HepG2 (cell line): Measurements from ENCODE around the gene SLC35A1. TPM values are rescaled to one million over a fixed set of nuclear protein-coding genes. Genes with fewer than 3 reads are reported as not detected.

Experiments
- BRCA1 ChIP-seq: sonication (generic); formaldehyde crosslinking; IDR thresholded peaks from 2 replicates; pipeline ENCODE4 v1.4.0; 2020; ENCODE audit warnings: missing genetic modification reagents
- CEBPG ChIP-seq: IDR thresholded peaks from 2 replicates; pipeline ENCODE4 v1.6.1; 2016
- EEA1 ChIP-seq: sonication (generic); formaldehyde crosslinking; IDR thresholded peaks from 2 replicates; pipeline ENCODE4 v1.5.1; 2020; ENCODE audit warnings: mild to moderate bottlenecking, missing genetic modification reagents, borderline replicate concordance
- FOXA3 ChIP-seq: IDR thresholded peaks from 2 replicates; pipeline ENCODE4 v1.6.1; 2016; ENCODE audit warnings: missing genetic modification reagents, missing compliant biosample characterization
- SMAD3 ChIP-seq: sonication (generic); formaldehyde crosslinking; IDR thresholded peaks from 2 replicates; pipeline ENCODE4 v1.4.0; 2020; ENCODE audit warnings: missing genetic modification reagents
- TEAD3 ChIP-seq: optimal IDR thresholded peaks from 2 replicates; pipeline ENCODE3; 2016; ENCODE audit warnings: borderline replicate concordance
- YY1 ChIP-seq: IDR thresholded peaks from 2 replicates; pipeline ENCODE4 v1.6.1; 2011; ENCODE audit warnings: low read length, low read depth, moderate library complexity, mild to moderate bottlenecking; ENCODE audit not compliant: insufficient read depth, insufficient replicate concordance
- ZBTB21 ChIP-seq: sonication (generic); formaldehyde crosslinking; IDR thresholded peaks from 2 replicates; pipeline ENCODE4 v1.4.0; 2020; ENCODE audit warnings: missing genetic modification reagents
- ZBTB38 ChIP-seq: sonication (generic); formaldehyde crosslinking; IDR thresholded peaks from 2 replicates; pipeline ENCODE4 v1.5.1; 2020; ENCODE audit warnings: mild to moderate bottlenecking, missing genetic modification reagents
- ZFP36L2 ChIP-seq: sonication (generic); formaldehyde crosslinking; IDR thresholded peaks from 2 replicates; pipeline ENCODE4 v1.4.0; 2020; ENCODE audit warnings: missing genetic modification reagents
- ZNF629 ChIP-seq: sonication (generic); formaldehyde crosslinking; conservative IDR thresholded peaks from 2 replicates; pipeline ENCODE4 v1.5.0; 2020; ENCODE audit warnings: missing genetic modification reagents
- ZNF709 ChIP-seq: sonication (generic); formaldehyde crosslinking; IDR thresholded peaks from 2 replicates; pipeline ENCODE4 v1.5.0; 2020; ENCODE audit warnings: mild to moderate bottlenecking, missing genetic modification reagents
- ZNF724P ChIP-seq: sonication (generic); formaldehyde crosslinking; IDR thresholded peaks from 2 replicates; pipeline ENCODE4 v1.8.0; 2022; ENCODE audit warnings: missing genetic modification reagents, borderline replicate concordance
- polyA plus RNA-seq, 8 experiments: library from polyadenylated mRNA; depleted of rRNA in 3 of 8; stranded (reverse) in 7 of 8; unstranded in 1 of 8; fragments of >200 nt; fragmentation: Illumina TruSeq in 4 of 8; extraction: Trizol in 4 of 8; gene quantifications; 2 replicates each; pipeline versions ENCODE4 v1.2.1 to v1.2.3, GENCODE V29; 2011 to 2016; ENCODE audit warnings: low read depth in 4 of 8, missing spikeins in 1 of 8, mixed read lengths in 1 of 8; ENCODE audit not compliant: insufficient read depth in 1 of 8
- total RNA-seq, 5 experiments: library from RNA; depleted of rRNA; stranded (reverse); fragments of >200 nt; fragmentation: Illumina TruSeq; extraction: Trizol; gene quantifications; 2 replicates each; pipeline ENCODE4 v1.2.3, GENCODE V29; 2016; ENCODE audit warnings: low read depth in 1 of 5
- TF ChIP-seq, protein P1 (sequence below): sonication (generic); formaldehyde crosslinking; IDR thresholded peaks from 2 replicates; pipeline ENCODE4 v1.4.0; 2020; ENCODE audit warnings: low read depth, missing genetic modification reagents
- TF ChIP-seq, protein P2 (sequence below): sonication (generic); formaldehyde crosslinking; IDR thresholded peaks from 2 replicates; pipeline ENCODE4 v1.5.0; 2020; ENCODE audit warnings: mild to moderate bottlenecking, missing genetic modification reagents, borderline replicate concordance
- TF ChIP-seq, protein P3 (sequence below): sonication (generic); formaldehyde crosslinking; conservative IDR thresholded peaks from 2 replicates; pipeline ENCODE4 v1.4.0; 2020; ENCODE audit warnings: missing genetic modification reagents
- TF ChIP-seq, protein P4 (sequence below): sonication (generic); formaldehyde crosslinking; conservative IDR thresholded peaks from 2 replicates; pipeline ENCODE4 v1.4.0; 2020; ENCODE audit warnings: missing genetic modification reagents
- TF ChIP-seq, protein P5 (sequence below): sonication (generic); formaldehyde crosslinking; IDR thresholded peaks from 2 replicates; pipeline ENCODE4 v1.4.0; 2020; ENCODE audit warnings: mild to moderate bottlenecking, missing genetic modification reagents

Gene SLC35A1
- total and polyA plus RNA-seq, 2 of the 13 experiments (the other 11 are each of a cell fraction or from before 2014, with no cell fraction given): 24.8 to 25.1 TPM

DNA sequence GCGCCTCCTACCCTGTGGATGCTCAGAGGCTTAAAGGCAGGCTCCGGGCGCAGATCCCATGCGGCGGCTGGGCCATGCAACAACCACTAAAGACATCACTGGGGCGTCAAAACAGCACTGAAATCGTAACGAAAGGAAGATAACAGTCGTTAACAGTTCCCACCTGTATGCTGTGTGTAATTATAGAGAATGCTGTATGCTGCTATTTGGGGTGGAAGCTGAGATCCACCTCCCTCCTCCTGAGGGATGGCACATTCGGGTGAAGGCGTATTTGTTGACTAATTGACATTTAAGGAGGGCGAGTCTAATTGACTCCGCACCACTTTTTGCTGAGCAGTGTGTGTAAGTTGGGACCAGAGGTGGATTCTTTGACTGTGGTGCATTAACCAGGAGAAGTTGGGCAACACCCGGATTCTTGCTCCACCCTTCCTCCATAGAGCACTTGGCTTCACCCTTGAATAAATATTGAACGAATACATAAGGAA lies 687 bp downstream of the SLC35A1 start (continued):
- TF ChIP-seq, protein P1, sequence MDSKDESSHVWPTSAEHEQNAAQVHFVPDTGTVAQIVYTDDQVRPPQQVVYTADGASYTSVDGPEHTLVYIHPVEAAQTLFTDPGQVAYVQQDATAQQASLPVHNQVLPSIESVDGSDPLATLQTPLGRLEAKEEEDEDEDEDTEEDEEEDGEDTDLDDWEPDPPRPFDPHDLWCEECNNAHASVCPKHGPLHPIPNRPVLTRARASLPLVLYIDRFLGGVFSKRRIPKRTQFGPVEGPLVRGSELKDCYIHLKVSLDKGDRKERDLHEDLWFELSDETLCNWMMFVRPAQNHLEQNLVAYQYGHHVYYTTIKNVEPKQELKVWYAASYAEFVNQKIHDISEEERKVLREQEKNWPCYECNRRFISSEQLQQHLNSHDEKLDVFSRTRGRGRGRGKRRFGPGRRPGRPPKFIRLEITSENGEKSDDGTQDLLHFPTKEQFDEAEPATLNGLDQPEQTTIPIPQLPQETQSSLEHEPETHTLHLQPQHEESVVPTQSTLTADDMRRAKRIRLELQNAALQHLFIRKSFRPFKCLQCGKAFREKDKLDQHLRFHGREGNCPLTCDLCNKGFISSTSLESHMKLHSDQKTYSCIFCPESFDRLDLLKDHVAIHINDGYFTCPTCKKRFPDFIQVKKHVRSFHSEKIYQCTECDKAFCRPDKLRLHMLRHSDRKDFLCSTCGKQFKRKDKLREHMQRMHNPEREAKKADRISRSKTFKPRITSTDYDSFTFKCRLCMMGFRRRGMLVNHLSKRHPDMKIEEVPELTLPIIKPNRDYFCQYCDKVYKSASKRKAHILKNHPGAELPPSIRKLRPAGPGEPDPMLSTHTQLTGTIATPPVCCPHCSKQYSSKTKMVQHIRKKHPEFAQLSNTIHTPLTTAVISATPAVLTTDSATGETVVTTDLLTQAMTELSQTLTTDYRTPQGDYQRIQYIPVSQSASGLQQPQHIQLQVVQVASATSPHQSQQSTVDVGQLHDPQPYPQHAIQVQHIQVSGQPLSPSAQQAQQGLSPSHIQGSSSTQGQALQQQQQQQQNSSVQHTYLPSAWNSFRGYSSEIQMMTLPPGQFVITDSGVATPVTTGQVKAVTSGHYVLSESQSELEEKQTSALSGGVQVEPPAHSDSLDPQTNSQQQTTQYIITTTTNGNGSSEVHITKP (CRISPR knock-in tag): peak; percentile 50; the same call in 1 of the 2 replicates
- TF ChIP-seq FOXA3 (no peak), YY1 (no peak), ZNF724P (no peak), TEAD3 (CRISPR knock-in tag) (peak; percentile 5), ZNF709 (0 out of 2 replicates have a peak, but pooled peaks have one; percentile 60), EEA1 (CRISPR knock-in tag) (no peak), SMAD3 (CRISPR knock-in tag) (no peak), ZNF629 (no peak), BRCA1 (CRISPR knock-in tag) (no peak), CEBPG (peak; percentile 71), ZFP36L2 (CRISPR knock-in tag) (no peak), ZBTB38 (CRISPR knock-in tag) (0 out of 2 replicates have a peak, but pooled peaks have one; percentile 0), ZBTB21 (CRISPR knock-in tag) (no peak)
- TF ChIP-seq, protein P2, sequence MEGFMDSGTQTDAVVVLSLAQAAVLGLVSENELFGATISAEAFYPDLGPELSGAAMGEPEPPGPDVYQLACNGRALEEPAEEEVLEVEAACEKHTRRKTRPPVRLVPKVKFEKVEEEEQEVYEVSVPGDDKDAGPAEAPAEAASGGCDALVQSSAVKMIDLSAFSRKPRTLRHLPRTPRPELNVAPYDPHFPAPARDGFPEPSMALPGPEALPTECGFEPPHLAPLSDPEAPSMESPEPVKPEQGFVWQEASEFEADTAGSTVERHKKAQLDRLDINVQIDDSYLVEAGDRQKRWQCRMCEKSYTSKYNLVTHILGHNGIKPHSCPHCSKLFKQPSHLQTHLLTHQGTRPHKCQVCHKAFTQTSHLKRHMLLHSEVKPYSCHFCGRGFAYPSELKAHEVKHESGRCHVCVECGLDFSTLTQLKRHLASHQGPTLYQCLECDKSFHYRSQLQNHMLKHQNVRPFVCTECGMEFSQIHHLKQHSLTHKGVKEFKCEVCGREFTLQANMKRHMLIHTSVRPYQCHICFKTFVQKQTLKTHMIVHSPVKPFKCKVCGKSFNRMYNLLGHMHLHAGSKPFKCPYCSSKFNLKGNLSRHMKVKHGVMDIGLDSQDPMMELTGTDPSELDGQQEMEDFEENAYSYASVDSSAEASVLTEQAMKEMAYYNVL (CRISPR knock-in tag): no peak
- TF ChIP-seq, protein P3, sequence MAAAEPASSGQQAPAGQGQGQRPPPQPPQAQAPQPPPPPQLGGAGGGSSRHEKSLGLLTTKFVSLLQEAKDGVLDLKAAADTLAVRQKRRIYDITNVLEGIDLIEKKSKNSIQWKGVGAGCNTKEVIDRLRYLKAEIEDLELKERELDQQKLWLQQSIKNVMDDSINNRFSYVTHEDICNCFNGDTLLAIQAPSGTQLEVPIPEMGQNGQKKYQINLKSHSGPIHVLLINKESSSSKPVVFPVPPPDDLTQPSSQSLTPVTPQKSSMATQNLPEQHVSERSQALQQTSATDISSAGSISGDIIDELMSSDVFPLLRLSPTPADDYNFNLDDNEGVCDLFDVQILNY (CRISPR knock-in tag): no peak
- TF ChIP-seq, protein P4, sequence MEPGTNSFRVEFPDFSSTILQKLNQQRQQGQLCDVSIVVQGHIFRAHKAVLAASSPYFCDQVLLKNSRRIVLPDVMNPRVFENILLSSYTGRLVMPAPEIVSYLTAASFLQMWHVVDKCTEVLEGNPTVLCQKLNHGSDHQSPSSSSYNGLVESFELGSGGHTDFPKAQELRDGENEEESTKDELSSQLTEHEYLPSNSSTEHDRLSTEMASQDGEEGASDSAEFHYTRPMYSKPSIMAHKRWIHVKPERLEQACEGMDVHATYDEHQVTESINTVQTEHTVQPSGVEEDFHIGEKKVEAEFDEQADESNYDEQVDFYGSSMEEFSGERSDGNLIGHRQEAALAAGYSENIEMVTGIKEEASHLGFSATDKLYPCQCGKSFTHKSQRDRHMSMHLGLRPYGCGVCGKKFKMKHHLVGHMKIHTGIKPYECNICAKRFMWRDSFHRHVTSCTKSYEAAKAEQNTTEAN (CRISPR knock-in tag): no peak
- TF ChIP-seq, protein P5, sequence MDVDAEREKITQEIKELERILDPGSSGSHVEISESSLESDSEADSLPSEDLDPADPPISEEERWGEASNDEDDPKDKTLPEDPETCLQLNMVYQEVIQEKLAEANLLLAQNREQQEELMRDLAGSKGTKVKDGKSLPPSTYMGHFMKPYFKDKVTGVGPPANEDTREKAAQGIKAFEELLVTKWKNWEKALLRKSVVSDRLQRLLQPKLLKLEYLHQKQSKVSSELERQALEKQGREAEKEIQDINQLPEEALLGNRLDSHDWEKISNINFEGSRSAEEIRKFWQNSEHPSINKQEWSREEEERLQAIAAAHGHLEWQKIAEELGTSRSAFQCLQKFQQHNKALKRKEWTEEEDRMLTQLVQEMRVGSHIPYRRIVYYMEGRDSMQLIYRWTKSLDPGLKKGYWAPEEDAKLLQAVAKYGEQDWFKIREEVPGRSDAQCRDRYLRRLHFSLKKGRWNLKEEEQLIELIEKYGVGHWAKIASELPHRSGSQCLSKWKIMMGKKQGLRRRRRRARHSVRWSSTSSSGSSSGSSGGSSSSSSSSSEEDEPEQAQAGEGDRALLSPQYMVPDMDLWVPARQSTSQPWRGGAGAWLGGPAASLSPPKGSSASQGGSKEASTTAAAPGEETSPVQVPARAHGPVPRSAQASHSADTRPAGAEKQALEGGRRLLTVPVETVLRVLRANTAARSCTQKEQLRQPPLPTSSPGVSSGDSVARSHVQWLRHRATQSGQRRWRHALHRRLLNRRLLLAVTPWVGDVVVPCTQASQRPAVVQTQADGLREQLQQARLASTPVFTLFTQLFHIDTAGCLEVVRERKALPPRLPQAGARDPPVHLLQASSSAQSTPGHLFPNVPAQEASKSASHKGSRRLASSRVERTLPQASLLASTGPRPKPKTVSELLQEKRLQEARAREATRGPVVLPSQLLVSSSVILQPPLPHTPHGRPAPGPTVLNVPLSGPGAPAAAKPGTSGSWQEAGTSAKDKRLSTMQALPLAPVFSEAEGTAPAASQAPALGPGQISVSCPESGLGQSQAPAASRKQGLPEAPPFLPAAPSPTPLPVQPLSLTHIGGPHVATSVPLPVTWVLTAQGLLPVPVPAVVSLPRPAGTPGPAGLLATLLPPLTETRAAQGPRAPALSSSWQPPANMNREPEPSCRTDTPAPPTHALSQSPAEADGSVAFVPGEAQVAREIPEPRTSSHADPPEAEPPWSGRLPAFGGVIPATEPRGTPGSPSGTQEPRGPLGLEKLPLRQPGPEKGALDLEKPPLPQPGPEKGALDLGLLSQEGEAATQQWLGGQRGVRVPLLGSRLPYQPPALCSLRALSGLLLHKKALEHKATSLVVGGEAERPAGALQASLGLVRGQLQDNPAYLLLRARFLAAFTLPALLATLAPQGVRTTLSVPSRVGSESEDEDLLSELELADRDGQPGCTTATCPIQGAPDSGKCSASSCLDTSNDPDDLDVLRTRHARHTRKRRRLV (CRISPR knock-in tag): no peak
